ENCODE data around the gene METTL1.

- no peak for TF ChIP-seq CTCF (IDR thresholded peaks at IDR 0.05)
- no peak for TF ChIP-seq EZH2 (IDR thresholded peaks at IDR 0.05; ENCODE audit: borderline replicate concordance, insufficient read depth, low read depth, low read length, poor library complexity, severe bottlenecking)
Measured at GRCh38 chr12:57763881-57764661, 7.8 kb downstream of the METTL1 start.
